ENCODE results near the gene FZD2. TPM values are rescaled to one million over a fixed set of nuclear protein-coding genes. Genes with fewer than 3 reads are reported as not detected.

Gene FZD2
- total and polyA plus RNA-seq, 4 donors, result 3.9 to 22.1 (median 8.6) TPM

DNA sequence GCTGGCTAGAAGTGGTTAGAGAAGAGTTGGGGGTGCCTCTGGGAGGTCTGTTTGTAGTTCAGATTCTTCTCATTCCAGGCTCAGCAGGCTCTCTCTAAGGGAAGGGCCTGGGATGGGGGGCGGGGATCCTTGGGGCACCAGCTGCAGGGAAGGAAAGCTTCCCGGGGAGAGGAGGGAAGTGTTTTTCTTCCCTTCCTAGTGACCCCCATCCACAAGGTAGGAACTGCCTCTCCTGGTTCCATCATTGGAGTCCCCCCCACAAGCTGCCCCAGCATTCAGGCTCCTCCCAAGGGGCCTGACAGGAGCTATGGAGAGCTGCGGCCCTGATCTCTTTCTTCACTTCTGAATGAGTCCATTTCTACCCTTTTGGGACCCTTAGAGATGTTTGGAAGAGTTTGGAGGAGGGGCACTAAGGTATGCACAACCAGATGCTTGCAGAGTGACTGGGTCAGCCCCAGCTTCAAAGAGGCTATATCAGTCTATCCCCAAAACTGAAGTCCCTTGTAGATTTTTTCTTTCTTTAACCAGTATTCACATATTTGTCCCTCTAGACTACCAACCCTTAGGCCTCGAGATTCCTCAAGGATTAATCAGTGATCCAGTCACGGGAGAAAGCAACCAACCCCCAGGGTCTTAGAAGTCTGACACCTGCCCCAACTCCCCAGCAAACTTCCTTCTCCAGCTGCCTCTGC, 13.9 kb upstream of the FZD2 start:
- H3K27ac ChIP-seq (ENCODE audit: low read depth in 1 of 2, low read length in 2 of 2), result peak overlapping the region in 1 of 2 donors; percentile 7
- H3K36me3 ChIP-seq (ENCODE audit: control insufficient read depth in 1 of 2, insufficient read depth in 2 of 2, low read length in 1 of 2), result no peaks in the 10 kb centered on the region
- 35 to 39% methylated on average over 5 of the region's 5 CpGs for WGBS, 2 donors
- intact Hi-C loops (cut with DNase I), result no loop called here
- no peak overlapping the region for H3K4me3 ChIP-seq (ENCODE audit: low read length in 2 of 2)
- H3K4me1 ChIP-seq (ENCODE audit: control insufficient read depth in 1 of 2, insufficient read depth in 2 of 2, low read length in 2 of 2), result no peaks in the 10 kb centered on the region
- no peaks in the 10 kb centered on the region for H3K9me3 ChIP-seq (ENCODE audit: control insufficient read depth, low read length)
- no peak for ATAC-seq (ENCODE audit: low FRiP score)
- DNase-seq, result no peak
- H3K27me3 ChIP-seq (ENCODE audit: control insufficient read depth in 1 of 2, insufficient read depth in 2 of 2, low read length in 1 of 2), result no peaks in the 10 kb centered on the region

DNA sequence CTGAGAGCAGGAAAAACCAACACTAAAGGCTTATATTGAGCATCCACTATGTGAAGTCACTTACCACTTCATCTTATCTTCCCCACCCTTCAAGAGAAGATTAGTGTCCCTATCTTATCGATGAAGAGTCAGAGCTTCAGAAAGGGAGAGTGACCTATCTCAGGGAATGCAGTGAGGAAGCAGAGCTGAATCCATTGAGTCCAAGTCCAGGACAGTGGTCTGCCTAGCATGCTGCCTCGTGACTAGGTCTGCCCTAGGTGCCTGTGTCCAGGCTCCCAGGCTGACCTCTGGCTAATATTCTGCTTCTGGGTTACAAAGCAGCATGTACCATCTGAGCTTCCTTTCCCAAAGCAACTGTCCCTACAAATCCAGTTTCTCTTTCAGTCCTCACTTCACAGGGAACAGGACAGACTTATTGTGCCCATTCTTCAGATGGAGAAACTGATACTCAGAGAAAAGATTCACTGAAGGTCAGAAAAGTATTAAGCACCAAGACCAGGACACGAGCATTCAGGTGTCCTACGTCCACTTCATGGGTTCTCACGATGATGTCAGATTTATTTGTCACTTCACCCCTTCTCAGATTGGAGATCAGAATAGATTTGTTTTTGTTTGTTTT, 13.3 kb upstream of the FZD2 start:
- H3K27me3 ChIP-seq (ENCODE audit: control insufficient read depth in 1 of 2, insufficient read depth in 2 of 2, low read length in 1 of 2), result no peaks in the 10 kb centered on the region
- H3K4me1 ChIP-seq (ENCODE audit: control insufficient read depth in 1 of 2, insufficient read depth in 2 of 2, low read length in 2 of 2), result no peaks in the 10 kb centered on the region
- H3K9me3 ChIP-seq (ENCODE audit: control insufficient read depth, low read length), result no peaks in the 10 kb centered on the region
- no peak for DNase-seq
- 82 to 85% methylated on average over 5 of the region's 5 CpGs for WGBS, 2 donors
- intact Hi-C loops (cut with DNase I), result no loop called here
- ATAC-seq (ENCODE audit: low FRiP score), result no peak
- H3K4me3 ChIP-seq (ENCODE audit: low read length in 2 of 2), result no peak overlapping the region
- H3K36me3 ChIP-seq (ENCODE audit: control insufficient read depth in 1 of 2, insufficient read depth in 2 of 2, low read length in 1 of 2), result no peaks in the 10 kb centered on the region
- H3K27ac ChIP-seq (ENCODE audit: low read depth in 1 of 2, low read length in 2 of 2), result no peak overlapping the region

DNA sequence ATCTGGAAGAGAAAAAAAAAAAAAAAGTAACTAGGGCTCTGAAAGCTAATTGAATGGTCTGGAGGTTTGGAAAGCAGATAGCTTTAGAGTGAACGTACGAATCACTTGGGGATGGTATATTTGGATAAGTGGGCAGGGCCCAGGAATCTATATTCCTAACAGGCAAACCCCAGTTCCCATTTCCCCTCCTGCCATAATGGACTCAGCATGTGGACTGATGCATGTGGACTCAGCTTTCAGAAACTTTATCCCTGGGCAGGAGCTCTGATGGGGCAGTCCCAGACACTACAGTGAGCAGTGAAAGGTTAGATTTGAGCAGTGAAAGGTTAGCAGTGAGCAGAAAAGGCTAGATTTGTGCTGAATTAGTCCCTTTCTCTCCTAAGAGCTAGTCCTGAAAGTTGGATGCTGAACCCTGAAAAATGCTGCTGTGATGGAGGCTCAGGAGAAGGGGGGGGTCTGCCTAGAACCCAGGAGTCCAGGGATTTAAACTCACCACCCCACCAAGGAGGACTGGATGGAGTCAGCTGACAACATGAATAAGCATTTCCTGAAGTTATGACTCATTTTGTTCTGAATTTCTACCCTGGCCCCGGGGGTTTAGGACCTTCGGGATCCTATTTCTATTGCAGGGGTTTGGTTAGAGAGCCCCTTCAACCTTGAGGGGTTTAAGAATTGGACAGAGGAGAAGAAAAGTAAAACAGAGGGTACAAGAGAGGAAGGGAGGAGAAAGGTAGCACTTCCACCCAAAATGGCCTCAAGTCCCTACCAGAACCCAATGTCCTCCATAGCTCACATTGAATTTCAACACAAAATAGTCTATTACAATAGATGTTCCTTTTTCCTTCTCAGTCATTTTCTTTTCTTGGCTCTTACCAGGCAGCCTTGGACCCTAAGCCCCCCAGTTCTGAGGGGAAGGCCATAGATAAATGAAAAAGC, 10.3 kb upstream of the FZD2 start:
- H3K4me1 ChIP-seq (ENCODE audit: control insufficient read depth in 1 of 2, insufficient read depth in 2 of 2, low read length in 2 of 2), result no peaks in the 10 kb centered on the region
- no peaks in the 10 kb centered on the region for H3K27me3 ChIP-seq (ENCODE audit: control insufficient read depth in 1 of 2, insufficient read depth in 2 of 2, low read length in 1 of 2)
- H3K27ac ChIP-seq (ENCODE audit: low read depth in 1 of 2, low read length in 2 of 2), result no peak overlapping the region
- ATAC-seq (ENCODE audit: low FRiP score) (no peak), DNase-seq (no peak)
- H3K9me3 ChIP-seq (ENCODE audit: control insufficient read depth, low read length), result no peaks in the 10 kb centered on the region
- H3K4me3 ChIP-seq (ENCODE audit: low read length in 2 of 2), result no peak overlapping the region
- intact Hi-C loops (cut with DNase I), result no loop called here
- WGBS, 2 donors, result 45 to 51% methylated on average over 4 of the region's 4 CpGs
- no peaks in the 10 kb centered on the region for H3K36me3 ChIP-seq (ENCODE audit: control insufficient read depth in 1 of 2, insufficient read depth in 2 of 2, low read length in 1 of 2)

DNA sequence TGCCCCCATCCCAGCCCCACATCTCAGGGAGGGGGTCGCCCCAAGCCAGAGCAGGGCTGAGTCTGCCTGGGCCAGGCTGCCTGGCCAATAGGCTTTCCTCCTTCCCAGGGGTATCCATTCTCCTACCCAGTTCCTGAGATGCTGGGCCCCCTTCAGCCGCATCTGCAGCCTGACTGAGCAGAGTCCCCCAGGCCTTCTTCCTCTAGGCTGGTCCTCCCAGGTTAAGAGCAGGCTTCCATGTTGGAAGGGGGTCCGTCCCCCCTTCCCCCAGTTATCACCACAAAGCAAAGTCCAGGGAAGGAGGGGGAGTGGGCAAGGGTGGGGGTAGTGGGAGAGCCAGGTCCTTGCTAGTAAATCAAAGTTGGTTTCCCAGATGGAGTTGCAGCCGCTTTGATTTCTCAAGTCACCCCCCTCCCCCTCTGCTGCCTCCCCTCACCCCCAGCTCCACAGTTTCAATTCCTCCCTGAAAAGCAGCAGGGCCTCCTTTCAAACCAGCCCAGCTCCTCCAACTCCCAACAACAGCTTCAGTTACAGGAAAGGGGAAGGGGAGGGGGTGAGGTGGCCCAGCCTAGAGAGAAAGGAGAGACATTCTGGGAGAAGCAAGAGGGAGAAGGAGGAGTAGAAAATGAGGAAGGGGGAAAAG, 9.5 kb upstream of the FZD2 start:
- H3K27me3 ChIP-seq (ENCODE audit: control insufficient read depth in 1 of 2, insufficient read depth in 2 of 2, low read length in 1 of 2), result no peaks in the 10 kb centered on the region
- no peaks in the 10 kb centered on the region for H3K9me3 ChIP-seq (ENCODE audit: control insufficient read depth, low read length)
- DNase-seq (peak in 1 of 2 donors; percentile 64), ATAC-seq (ENCODE audit: low FRiP score) (no peak)
- H3K4me1 ChIP-seq (ENCODE audit: control insufficient read depth in 1 of 2, insufficient read depth in 2 of 2, low read length in 2 of 2), result no peaks in the 10 kb centered on the region
- no peak overlapping the region for H3K27ac ChIP-seq (ENCODE audit: low read depth in 1 of 2, low read length in 2 of 2)
- intact Hi-C loops (cut with DNase I), result no loop called here
- H3K4me3 ChIP-seq (ENCODE audit: low read length in 2 of 2), result no peak overlapping the region
- H3K36me3 ChIP-seq (ENCODE audit: control insufficient read depth in 1 of 2, insufficient read depth in 2 of 2, low read length in 1 of 2), result no peaks in the 10 kb centered on the region
- WGBS, 2 donors, result 85 to 91% methylated on average over 4 of the region's 4 CpGs

DNA sequence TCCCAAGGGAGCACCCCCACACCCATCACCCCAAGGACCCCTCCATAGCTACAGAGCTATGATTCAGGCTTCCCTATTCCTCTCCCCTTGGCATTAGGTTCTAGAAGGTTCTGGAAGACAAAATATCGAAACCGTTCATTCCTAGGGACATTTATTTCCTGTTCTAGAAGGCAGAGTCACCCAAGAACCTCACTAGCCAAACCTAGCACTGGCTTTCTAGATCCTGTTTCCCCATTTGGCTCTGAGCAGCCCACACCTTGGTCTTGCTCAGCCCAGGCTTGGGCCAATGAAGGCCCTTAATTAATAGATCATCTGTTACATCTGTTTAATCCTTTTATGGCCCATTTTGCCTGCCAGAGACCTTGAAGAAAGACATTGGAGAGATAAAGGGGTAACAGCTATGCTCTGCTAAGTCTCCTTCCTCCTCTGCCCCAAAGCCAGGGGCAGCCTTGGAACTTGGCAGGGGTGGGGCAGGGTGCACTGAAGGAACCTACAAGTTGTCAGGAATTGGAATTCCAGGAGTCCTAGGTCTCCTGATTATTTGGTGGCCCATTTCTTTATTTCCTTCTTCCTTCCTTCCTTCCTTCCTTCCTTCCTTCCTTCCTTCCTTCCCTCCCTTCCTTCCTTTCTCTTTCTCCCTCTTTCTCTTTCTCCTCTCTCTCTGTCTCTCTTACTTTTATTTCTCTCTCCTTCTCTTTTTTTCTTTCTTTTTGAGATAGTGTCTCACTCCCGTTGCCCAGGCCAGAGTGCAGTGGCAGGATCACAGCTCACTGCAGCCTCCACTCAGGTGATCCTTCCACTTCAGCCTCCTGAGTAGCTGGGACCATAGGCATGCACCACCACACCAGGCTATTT, 8.7 kb upstream of the FZD2 start:
- H3K27ac ChIP-seq (ENCODE audit: low read depth in 1 of 2, low read length in 2 of 2), result no peak overlapping the region
- no peaks in the 10 kb centered on the region for H3K9me3 ChIP-seq (ENCODE audit: control insufficient read depth, low read length)
- intact Hi-C loops (cut with DNase I), result no loop called here
- 85 to 88% methylated on average over 3 of the region's 3 CpGs for WGBS, 2 donors
- ATAC-seq (ENCODE audit: low FRiP score) (no peak), DNase-seq (no peak)
- no peaks in the 10 kb centered on the region for H3K36me3 ChIP-seq (ENCODE audit: control insufficient read depth in 1 of 2, insufficient read depth in 2 of 2, low read length in 1 of 2)
- no peaks in the 10 kb centered on the region for H3K27me3 ChIP-seq (ENCODE audit: control insufficient read depth in 1 of 2, insufficient read depth in 2 of 2, low read length in 1 of 2)
- no peak overlapping the region for H3K4me3 ChIP-seq (ENCODE audit: low read length in 2 of 2)
- H3K4me1 ChIP-seq (ENCODE audit: control insufficient read depth in 1 of 2, insufficient read depth in 2 of 2, low read length in 2 of 2), result no peaks in the 10 kb centered on the region

DNA sequence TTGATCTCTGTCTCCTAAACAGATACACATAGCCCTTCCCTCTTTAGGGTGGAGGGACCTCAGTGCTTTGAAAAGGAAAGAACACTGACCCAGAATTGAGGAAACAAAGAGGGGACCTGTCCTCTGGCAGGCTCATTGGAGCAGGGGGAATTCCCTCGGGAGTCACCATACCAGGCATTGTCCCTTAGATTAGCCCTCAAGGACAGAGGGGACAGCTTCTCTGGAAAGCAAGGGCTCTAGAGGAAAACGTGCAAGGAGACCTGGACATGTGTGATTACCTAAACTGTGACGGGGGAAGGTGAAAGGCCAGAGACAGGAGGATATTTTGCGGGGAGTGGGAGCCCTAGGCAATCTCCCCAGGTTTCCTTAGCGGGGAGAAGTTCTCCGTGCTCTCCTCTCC, 7.6 kb upstream of the FZD2 start:
- WGBS, 2 donors, result 81 to 83% methylated on average over 6 of the region's 6 CpGs
- no peaks in the 10 kb centered on the region for H3K27me3 ChIP-seq (ENCODE audit: control insufficient read depth in 1 of 2, insufficient read depth in 2 of 2, low read length in 1 of 2)
- ATAC-seq (ENCODE audit: low FRiP score), result no peak
- intact Hi-C loops (cut with DNase I), result no loop called here
- no peaks in the 10 kb centered on the region for H3K4me1 ChIP-seq (ENCODE audit: control insufficient read depth in 1 of 2, insufficient read depth in 2 of 2, low read length in 2 of 2)
- H3K27ac ChIP-seq (ENCODE audit: low read depth in 1 of 2, low read length in 2 of 2), result no peak overlapping the region
- H3K36me3 ChIP-seq (ENCODE audit: control insufficient read depth in 1 of 2, insufficient read depth in 2 of 2, low read length in 1 of 2), result no peaks in the 10 kb centered on the region
- no peak overlapping the region for H3K4me3 ChIP-seq (ENCODE audit: low read length in 2 of 2)
- no peaks in the 10 kb centered on the region for H3K9me3 ChIP-seq (ENCODE audit: control insufficient read depth, low read length)
- no peak for DNase-seq

DNA sequence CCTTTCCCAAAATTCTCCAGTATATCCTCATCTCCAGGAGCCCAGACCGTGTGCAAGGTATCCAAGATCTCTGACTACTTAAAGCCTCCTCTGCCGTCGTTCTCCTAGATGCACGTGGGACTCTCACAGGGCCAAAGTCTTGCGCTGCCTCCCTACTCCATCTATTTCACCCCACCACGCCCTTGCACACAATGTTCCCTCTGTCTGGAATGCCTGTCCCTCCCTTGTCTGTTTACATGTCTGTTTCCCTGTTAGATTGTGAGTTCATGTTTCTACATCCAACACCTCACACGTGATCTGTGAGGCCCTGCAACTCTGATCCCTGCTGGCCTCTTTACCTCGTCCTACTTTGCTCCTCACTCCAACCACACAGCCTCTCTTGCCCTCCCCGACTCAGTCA, 4.9 kb upstream of the FZD2 start:
- intact Hi-C loops (cut with DNase I), result no loop called here
- Histone ChIP-seq H3K4me1 (ENCODE audit: control insufficient read depth in 1 of 2, insufficient read depth in 2 of 2, low read length in 2 of 2) (no peaks in the 10 kb centered on the region), H3K27me3 (ENCODE audit: control insufficient read depth in 1 of 2, insufficient read depth in 2 of 2, low read length in 1 of 2) (no peaks in the 10 kb centered on the region), H3K36me3 (ENCODE audit: control insufficient read depth in 1 of 2, insufficient read depth in 2 of 2, low read length in 1 of 2) (no peaks in the 10 kb centered on the region), H3K27ac (ENCODE audit: low read depth in 1 of 2, low read length in 2 of 2) (no peak overlapping the region), H3K9me3 (ENCODE audit: control insufficient read depth, low read length) (no peaks in the 10 kb centered on the region), H3K4me3 (ENCODE audit: low read length in 2 of 2) (no peak overlapping the region)
- no peak for ATAC-seq (ENCODE audit: low FRiP score)
- 79 to 82% methylated on average over 9 of the region's 9 CpGs for WGBS, 2 donors
- no peak for DNase-seq

DNA sequence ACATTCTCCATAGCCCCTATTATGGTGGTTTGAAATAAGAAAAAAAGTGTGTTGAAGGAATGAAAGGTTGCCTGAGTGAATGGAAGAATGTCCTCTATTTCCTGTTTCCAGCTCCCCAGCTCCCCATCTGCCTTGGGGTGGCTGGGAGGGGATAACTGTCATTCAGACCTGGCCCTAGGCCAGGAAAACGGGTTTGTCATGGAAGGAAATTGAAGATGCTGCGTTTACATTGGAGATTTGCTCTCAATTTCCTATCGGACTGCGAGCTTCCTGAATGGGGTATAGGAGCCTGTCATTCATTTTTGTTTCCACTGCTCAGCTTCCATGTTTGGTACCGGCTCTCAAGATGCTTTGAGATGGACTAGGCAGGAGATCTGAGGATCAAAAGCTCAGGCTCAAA, 2.2 kb upstream of the FZD2 start:
- no peak for ATAC-seq (ENCODE audit: low FRiP score)
- Histone ChIP-seq H3K9me3 (ENCODE audit: control insufficient read depth, low read length) (no peaks in the 10 kb centered on the region), H3K27me3 (ENCODE audit: control insufficient read depth in 1 of 2, insufficient read depth in 2 of 2, low read length in 1 of 2) (no peaks in the 10 kb centered on the region), H3K4me3 (ENCODE audit: low read length in 2 of 2) (no peak overlapping the region), H3K4me1 (ENCODE audit: control insufficient read depth in 1 of 2, insufficient read depth in 2 of 2, low read length in 2 of 2) (no peaks in the 10 kb centered on the region), H3K36me3 (ENCODE audit: control insufficient read depth in 1 of 2, insufficient read depth in 2 of 2, low read length in 1 of 2) (no peaks in the 10 kb centered on the region), H3K27ac (ENCODE audit: low read depth in 1 of 2, low read length in 2 of 2) (no peak overlapping the region)
- WGBS, 2 donors, result 64 to 70% methylated on average over 5 of the region's 5 CpGs
- DNase-seq, result no peak
- intact Hi-C loops (cut with DNase I), result loop anchor here in 1 of 2 donors (5.0 kb wide), 1 partner anchor 42 kb away; no protein-coding TSS in a partner anchor

Measured in aorta (tissue), 5 donors.